ENCODE results near the gene PNMA6A. TPM values are rescaled to one million over a fixed set of nuclear protein-coding genes. Genes with fewer than 3 reads are reported as not detected.
"Not testable (repeated sequence)": the region's sequence is repeated elsewhere in the genome, so short reads cannot be mapped to it uniquely, and the experiment has no call there.

The PNMA6A gene
- total RNA-seq, 1 donor from 2014 or later: 1.3 TPM

DNA sequence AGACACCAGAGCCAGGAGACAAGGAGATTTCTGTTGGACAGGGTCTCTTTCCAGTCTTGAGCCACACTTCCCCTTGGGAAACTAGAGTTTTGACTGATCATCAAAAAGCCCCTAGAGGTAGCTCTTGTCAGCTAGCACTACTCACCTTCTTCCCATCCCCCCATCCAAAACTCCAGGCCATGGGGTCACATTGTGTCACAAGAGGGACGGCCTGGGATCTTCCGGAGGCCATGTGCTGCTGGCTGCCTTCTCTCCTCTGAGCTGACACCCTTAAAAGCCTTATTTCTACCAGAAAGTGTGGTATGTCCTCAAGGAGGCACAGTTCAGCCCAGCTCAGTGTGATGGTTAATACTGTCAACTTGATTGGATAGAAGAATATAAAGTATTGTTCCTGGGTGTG, 8.2 kb upstream of the PNMA6A start:
- Mint-ChIP-seq H3K36me3 (ENCODE audit: low read depth, unreplicated experiment) (no peaks in the 10 kb centered on the region), H3K4me3 (ENCODE audit: unreplicated experiment) (no peak overlapping the region), H3K27ac (ENCODE audit: unreplicated experiment) (no peak overlapping the region), H3K4me1 (ENCODE audit: unreplicated experiment) (no peaks in the 10 kb centered on the region), H3K9me3 (ENCODE audit: unreplicated experiment) (no peaks in the 10 kb centered on the region), H3K27me3 (ENCODE audit: unreplicated experiment) (peaks cover 2% of the 10 kb centered on the region)
- no peak for DNase-seq (ENCODE audit: low spot score)
- TF ChIP-seq, protein P1, sequence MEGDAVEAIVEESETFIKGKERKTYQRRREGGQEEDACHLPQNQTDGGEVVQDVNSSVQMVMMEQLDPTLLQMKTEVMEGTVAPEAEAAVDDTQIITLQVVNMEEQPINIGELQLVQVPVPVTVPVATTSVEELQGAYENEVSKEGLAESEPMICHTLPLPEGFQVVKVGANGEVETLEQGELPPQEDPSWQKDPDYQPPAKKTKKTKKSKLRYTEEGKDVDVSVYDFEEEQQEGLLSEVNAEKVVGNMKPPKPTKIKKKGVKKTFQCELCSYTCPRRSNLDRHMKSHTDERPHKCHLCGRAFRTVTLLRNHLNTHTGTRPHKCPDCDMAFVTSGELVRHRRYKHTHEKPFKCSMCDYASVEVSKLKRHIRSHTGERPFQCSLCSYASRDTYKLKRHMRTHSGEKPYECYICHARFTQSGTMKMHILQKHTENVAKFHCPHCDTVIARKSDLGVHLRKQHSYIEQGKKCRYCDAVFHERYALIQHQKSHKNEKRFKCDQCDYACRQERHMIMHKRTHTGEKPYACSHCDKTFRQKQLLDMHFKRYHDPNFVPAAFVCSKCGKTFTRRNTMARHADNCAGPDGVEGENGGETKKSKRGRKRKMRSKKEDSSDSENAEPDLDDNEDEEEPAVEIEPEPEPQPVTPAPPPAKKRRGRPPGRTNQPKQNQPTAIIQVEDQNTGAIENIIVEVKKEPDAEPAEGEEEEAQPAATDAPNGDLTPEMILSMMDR (IDR thresholded peaks at IDR 0.05; ENCODE audit: unreplicated experiment): no peak

DNA sequence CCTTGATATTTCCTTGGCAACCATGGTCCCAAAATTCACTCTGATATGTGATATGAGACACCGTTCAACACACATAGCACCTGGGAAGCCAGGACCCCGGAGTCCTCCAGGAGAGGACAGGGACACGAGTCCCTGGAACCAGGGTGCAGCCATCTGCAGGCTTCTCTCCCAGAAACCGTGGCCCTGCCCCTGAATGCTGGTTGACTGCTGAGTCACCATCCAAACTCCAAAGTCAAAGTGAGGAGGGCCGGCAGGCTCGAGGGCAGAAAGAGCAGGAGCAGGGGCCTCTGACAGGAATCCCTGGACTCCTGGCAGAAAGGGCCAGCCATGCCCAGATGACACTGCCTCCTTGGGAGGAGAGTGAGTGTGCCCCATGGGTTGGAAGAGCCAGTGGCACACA, 6.9 kb upstream of the PNMA6A start:
- H3K36me3 Mint-ChIP-seq (ENCODE audit: low read depth, unreplicated experiment): no peaks in the 10 kb centered on the region

DNA sequence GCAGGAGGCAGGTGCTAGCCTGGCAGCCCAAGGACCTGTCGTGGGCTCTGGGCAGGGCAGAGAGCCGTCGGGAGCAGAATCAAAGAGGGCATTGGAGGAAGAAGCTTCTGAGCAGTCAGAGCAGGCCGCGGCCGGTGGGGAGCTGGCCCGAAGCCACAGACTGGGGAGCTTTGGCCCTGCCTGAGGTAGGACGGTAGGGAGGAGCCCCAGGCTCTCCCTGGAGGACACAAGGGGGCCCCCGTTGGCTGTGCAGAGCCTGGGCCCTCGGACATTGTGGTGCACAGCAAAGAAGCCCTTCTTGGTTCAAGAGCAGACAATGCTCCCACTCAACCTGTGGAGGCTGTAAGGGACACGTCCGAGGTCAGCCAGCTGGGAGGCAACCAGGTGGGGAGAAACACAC, 5.9 kb upstream of the PNMA6A start:
- H3K27me3 Mint-ChIP-seq (ENCODE audit: unreplicated experiment); H3K27ac Mint-ChIP-seq (ENCODE audit: unreplicated experiment); H3K9me3 Mint-ChIP-seq (ENCODE audit: unreplicated experiment); H3K4me1 Mint-ChIP-seq (ENCODE audit: unreplicated experiment); DNase-seq (ENCODE audit: low spot score); H3K36me3 Mint-ChIP-seq (ENCODE audit: low read depth, unreplicated experiment); H3K4me3 Mint-ChIP-seq (ENCODE audit: unreplicated experiment): not testable (repeated sequence)

More for the DNA sequence above, 6.9 kb upstream of the PNMA6A start:
- H3K27ac Mint-ChIP-seq (ENCODE audit: unreplicated experiment): no peak overlapping the region
- TF ChIP-seq, protein P1 (IDR thresholded peaks at IDR 0.05; ENCODE audit: unreplicated experiment): no peak
- no peaks in the 10 kb centered on the region for H3K9me3 Mint-ChIP-seq (ENCODE audit: unreplicated experiment)
- DNase-seq (ENCODE audit: low spot score): no peak
- H3K4me1 Mint-ChIP-seq (ENCODE audit: unreplicated experiment): no peaks in the 10 kb centered on the region
- H3K4me3 Mint-ChIP-seq (ENCODE audit: unreplicated experiment): no peak overlapping the region
- peaks cover 2% of the 10 kb centered on the region for H3K27me3 Mint-ChIP-seq (ENCODE audit: unreplicated experiment)

DNA sequence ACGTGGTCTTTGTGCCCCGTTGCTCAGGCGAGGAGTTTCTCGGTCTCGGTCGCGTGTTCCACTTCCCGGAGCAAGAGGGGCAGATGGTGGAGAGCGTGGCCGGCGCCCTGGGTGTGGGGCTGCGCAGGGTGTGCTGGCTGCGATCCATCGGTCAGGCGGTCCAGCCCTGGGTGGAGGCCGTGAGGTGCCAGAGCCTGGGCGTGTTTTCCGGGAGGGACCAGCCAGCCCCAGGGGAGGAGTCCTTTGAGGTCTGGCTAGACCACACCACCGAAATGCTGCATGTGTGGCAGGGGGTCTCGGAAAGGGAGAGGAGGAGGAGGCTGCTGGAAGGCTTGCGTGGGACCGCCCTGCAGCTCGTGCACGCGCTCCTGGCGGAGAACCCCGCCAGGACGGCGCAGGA, 1.1 kb downstream of the PNMA6A start:
- H3K27me3 Mint-ChIP-seq (ENCODE audit: unreplicated experiment); H3K27ac Mint-ChIP-seq (ENCODE audit: unreplicated experiment); H3K4me3 Mint-ChIP-seq (ENCODE audit: unreplicated experiment); H3K9me3 Mint-ChIP-seq (ENCODE audit: unreplicated experiment); H3K4me1 Mint-ChIP-seq (ENCODE audit: unreplicated experiment); DNase-seq (ENCODE audit: low spot score); H3K36me3 Mint-ChIP-seq (ENCODE audit: low read depth, unreplicated experiment): not testable (repeated sequence)

DNA sequence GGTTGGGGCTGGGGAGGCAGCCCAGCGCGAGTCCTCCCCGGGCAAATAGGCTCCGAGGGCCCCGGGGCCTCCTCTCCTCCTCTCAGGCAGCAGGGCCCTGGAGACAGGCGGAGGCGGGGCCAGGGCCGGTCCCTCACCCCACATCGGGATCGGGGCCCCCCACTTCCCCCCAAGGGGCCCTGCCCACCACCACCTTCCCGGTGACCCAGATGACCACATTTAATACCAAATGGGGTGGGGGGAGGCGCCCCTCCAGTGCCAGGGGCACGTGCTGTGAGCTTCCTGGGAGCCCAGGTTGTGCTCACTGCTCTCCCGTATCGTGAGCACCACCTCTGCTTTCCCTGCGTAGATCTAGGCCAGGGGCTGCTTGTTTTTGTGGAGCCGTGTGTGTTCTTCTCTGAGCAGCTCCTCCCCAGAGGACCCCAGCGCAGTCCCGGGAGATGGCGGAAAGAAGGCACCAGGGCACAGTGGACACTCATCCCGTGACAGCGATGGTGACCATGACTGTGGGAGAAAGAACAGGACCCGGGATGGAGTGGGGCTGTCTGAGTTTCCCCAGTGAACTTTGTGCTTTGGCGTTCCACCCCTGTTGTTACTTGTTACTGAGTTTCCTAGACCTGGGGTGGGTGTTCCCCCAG, 2.1 kb downstream of the PNMA6A start:
- Mint-ChIP-seq H3K27ac (ENCODE audit: unreplicated experiment) (no peak overlapping the region), H3K27me3 (ENCODE audit: unreplicated experiment) (peaks cover 4% of the 10 kb centered on the region), H3K9me3 (ENCODE audit: unreplicated experiment) (no peaks in the 10 kb centered on the region), H3K36me3 (ENCODE audit: low read depth, unreplicated experiment) (no peaks in the 10 kb centered on the region), H3K4me3 (ENCODE audit: unreplicated experiment) (no peak overlapping the region), H3K4me1 (ENCODE audit: unreplicated experiment) (no peaks in the 10 kb centered on the region)
- TF ChIP-seq, protein P1 (IDR thresholded peaks at IDR 0.05; ENCODE audit: unreplicated experiment): no peak
- no peak for DNase-seq (ENCODE audit: low spot score)

DNA sequence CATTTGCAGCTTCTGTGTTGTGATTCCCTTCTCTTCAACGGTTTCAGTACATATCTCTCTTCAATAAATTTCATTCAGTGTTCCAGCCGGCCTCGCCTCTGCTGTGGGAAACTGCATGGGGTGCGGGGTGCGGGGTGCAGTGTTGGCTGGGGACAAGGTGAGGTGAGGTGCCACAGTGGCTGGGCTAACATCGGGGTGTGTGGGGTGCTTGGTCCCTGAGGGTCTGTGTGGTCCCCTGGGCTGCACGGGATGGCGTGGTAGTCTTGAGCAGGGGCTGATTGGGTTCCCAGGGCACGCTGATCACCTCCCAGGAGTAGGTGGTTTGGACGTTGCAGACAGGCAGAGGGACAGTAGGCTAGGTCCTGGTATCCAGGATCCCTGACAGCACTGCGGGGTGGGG, 2.7 kb downstream of the PNMA6A start:
- TF ChIP-seq, protein P1 (IDR thresholded peaks at IDR 0.05; ENCODE audit: unreplicated experiment): no peak
- no peak for DNase-seq (ENCODE audit: low spot score)
- Mint-ChIP-seq H3K4me3 (ENCODE audit: unreplicated experiment) (no peak overlapping the region), H3K4me1 (ENCODE audit: unreplicated experiment) (no peaks in the 10 kb centered on the region), H3K27me3 (ENCODE audit: unreplicated experiment) (peaks cover 4% of the 10 kb centered on the region), H3K27ac (ENCODE audit: unreplicated experiment) (no peak overlapping the region), H3K9me3 (ENCODE audit: unreplicated experiment) (no peaks in the 10 kb centered on the region), H3K36me3 (ENCODE audit: low read depth, unreplicated experiment) (no peaks in the 10 kb centered on the region)
